Measurements from ENCODE around the gene ELK4. TPM values are rescaled to one million over a fixed set of nuclear protein-coding genes. Genes with fewer than 3 reads are reported as not detected.

The ELK4 gene
- total RNA-seq, 1 experiment from 2014 or later: 39.0 TPM

- TF ChIP-seq STAT6 (CRISPR knock-in tag; conservative IDR thresholded peaks at IDR 0.05; ENCODE audit: low read depth): no peak
- TF ChIP-seq ESRRA (CRISPR knock-in tag; IDR thresholded peaks at IDR 0.05; ENCODE audit: borderline replicate concordance): no peak
- TF ChIP-seq ZSCAN18 (CRISPR knock-in tag; IDR thresholded peaks at IDR 0.05): no peak
- no peak for TF ChIP-seq ZNF121 (CRISPR knock-in tag; IDR thresholded peaks at IDR 0.05)
- TF ChIP-seq OVOL2 (CRISPR knock-in tag; IDR thresholded peaks at IDR 0.05; ENCODE audit: borderline replicate concordance): no peak
- TF ChIP-seq SMAD3 (CRISPR knock-in tag; IDR thresholded peaks at IDR 0.05; ENCODE audit: borderline replicate concordance): no peak
- no peak for TF ChIP-seq ZNF425 (CRISPR knock-in tag; conservative IDR thresholded peaks at IDR 0.05)
- TF ChIP-seq ETV6 (CRISPR knock-in tag; IDR thresholded peaks at IDR 0.05): no peak
- TF ChIP-seq ZMAT4 (CRISPR knock-in tag; IDR thresholded peaks at IDR 0.05): no peak
- no peak for TF ChIP-seq GABPB1 (CRISPR knock-in tag; IDR thresholded peaks at IDR 0.05)
- TF ChIP-seq CREB1 (CRISPR knock-in tag; IDR thresholded peaks at IDR 0.05): no peak
Observed at GRCh38 chr1:205593967-205594366, 37.8 kb downstream of the ELK4 start (continued).

- H3K4me3 Mint-ChIP-seq: no peak overlapping the region
- DNase-seq (ENCODE audit: low spot score): no peak
- ChIA-PET CTCF (interaction anchor here (0.7 to 7.4 kb wide), 7 partner anchors 10 to 118 kb away, joined by 3 to 265 read pairs (median 36); partner anchors contain the start of gene ELK4), POLR2A (interaction anchor here (0.6 kb wide), 1 partner anchor 758 kb away, joined by 3 read pairs; no protein-coding TSS in a partner anchor)
- peaks cover 10% of the 10 kb centered on the region for H3K27me3 Mint-ChIP-seq (ENCODE audit: low read depth)
- H3K9me3 Mint-ChIP-seq: no peaks in the 10 kb centered on the region
- peaks cover 8% of the 10 kb centered on the region for H3K4me1 Mint-ChIP-seq
- no peak overlapping the region for H3K27ac Mint-ChIP-seq
- H3K36me3 Mint-ChIP-seq: peaks cover 6% of the 10 kb centered on the region; the same call in 1 of the 2 replicates
- ATAC-seq: no peak
- TF ChIP-seq ESRRA (CRISPR knock-in tag; IDR thresholded peaks at IDR 0.05; ENCODE audit: borderline replicate concordance) (no peak), E2F5 (CRISPR knock-in tag; IDR thresholded peaks at IDR 0.05) (no peak), FOXP4 (CRISPR knock-in tag; IDR thresholded peaks at IDR 0.05) (no peak), ZNF281 (CRISPR knock-in tag; IDR thresholded peaks at IDR 0.05) (no peak), CDX4 (CRISPR knock-in tag; IDR thresholded peaks at IDR 0.05; ENCODE audit: borderline replicate concordance) (no peak), E2F1 (CRISPR knock-in tag; IDR thresholded peaks at IDR 0.05) (no peak), E2F4 (CRISPR knock-in tag; IDR thresholded peaks at IDR 0.05; ENCODE audit: borderline replicate concordance, low read depth) (no peak)
Observed at GRCh38 chr1:205593532-205593931, 38.3 kb downstream of the ELK4 start.

Data from WTC11 (cell line).